OCI-LY7 (cell line): ENCODE results near the gene DHRS7C. TPM values are rescaled to one million over a fixed set of nuclear protein-coding genes. Genes with fewer than 3 reads are reported as not detected.
"Not testable (repeated sequence)": the region's sequence is repeated elsewhere in the genome, so short reads cannot be mapped to it uniquely, and the experiment has no call there.

Experiments
- BruUV-seq: library from RNA; stranded (reverse); fragments of 400-500 nt; replicated peaks from 2 replicates; lab custom pipeline; 2021; lab: Mats Ljungman, UMichigan
- CTCF ChIA-PET: fragments of 300-600 bp; sonication (Branson Sonifier 250); formaldehyde crosslinking; loops from one replicate; lab custom pipeline; 2022; ENCODE audit warnings: antibody characterized with exemption; ENCODE audit not compliant: unreplicated experiment; lab: Charles Lee
- POLR2A ChIA-PET: fragments of 300-600 bp; sonication (Branson Sonifier 250); formaldehyde crosslinking; loops from one replicate; lab custom pipeline; 2022; ENCODE audit warnings: antibody characterized with exemption; lab: Charles Lee
- DNase-seq: peaks from one replicate; pipeline ENCODE4 v3.0.0-alpha.2; 2015; ENCODE audit warnings: low spot score
- H2AFZ ChIP-seq: fragments of 200-600 bp; sonication (generic), shearing (Covaris generic); 2 replicates; pipeline ENCODE4 v1.6.1; 2014; ENCODE audit warnings: mild to moderate bottlenecking, antibody characterized with exemption, low read length, moderate library complexity
- H3K27ac ChIP-seq: fragments of 200-600 bp; sonication (generic); 2 replicates; pipeline ENCODE4 v1.5.1; 2014; ENCODE audit warnings: mixed run types, low read depth, mild to moderate bottlenecking, moderate library complexity, low read length, inconsistent platforms; ENCODE audit not compliant: poor library complexity, severe bottlenecking
- H3K36me3 ChIP-seq: fragments of 200-600 bp; sonication (generic); 2 replicates; pipeline ENCODE4 v1.6.1; 2014; ENCODE audit warnings: mild to moderate bottlenecking, antibody characterized with exemption, low read length, moderate library complexity, mixed read lengths; ENCODE audit not compliant: insufficient read depth
- H3K4me1 ChIP-seq: fragments of 200-600 bp; sonication (generic); 2 replicates; pipeline ENCODE4 v1.5.1; 2014; ENCODE audit warnings: mild to moderate bottlenecking, low read length; ENCODE audit not compliant: insufficient read depth, poor library complexity, severe bottlenecking
- H3K4me2 ChIP-seq: fragments of 200-600 bp; sonication (generic); 2 replicates; pipeline ENCODE4 v1.6.1; 2014; ENCODE audit warnings: mild to moderate bottlenecking, low read length
- H3K4me3 ChIP-seq: fragments of 200-600 bp; sonication (generic); 2 replicates; pipeline ENCODE4 v1.5.1; 2014; ENCODE audit warnings: mild to moderate bottlenecking, low read depth, low read length; ENCODE audit not compliant: poor library complexity, severe bottlenecking
- H3K79me2 ChIP-seq: fragments of 200-600 bp; sonication (generic); 2 replicates; pipeline ENCODE4 v1.6.1; 2016; ENCODE audit warnings: low read depth, mild to moderate bottlenecking, low read length, moderate library complexity, mixed read lengths; ENCODE audit not compliant: insufficient read depth
- H3K9me2 ChIP-seq: fragments of 200-600 bp; sonication (generic); 2 replicates; pipeline ENCODE4 v1.6.1; 2016; ENCODE audit warnings: mild to moderate bottlenecking, low read length, mixed read lengths; ENCODE audit not compliant: insufficient read depth
- H3K9me3 ChIP-seq: fragments of 200-600 bp; sonication (generic); 2 replicates; pipeline ENCODE4 v1.6.1; 2014; ENCODE audit warnings: mild to moderate bottlenecking, mixed run types, low read length, mixed read lengths
- H4K20me1 ChIP-seq: fragments of 200-600 bp; sonication (generic); 2 replicates; pipeline ENCODE4 v1.6.1; 2014; ENCODE audit warnings: mild to moderate bottlenecking, antibody characterized with exemption, low read length, moderate library complexity, mixed read lengths; ENCODE audit not compliant: insufficient read depth
- EZH2phosphoT487 ChIP-seq: fragments of 200-600 bp; sonication (generic); IDR thresholded peaks from 2 replicates; pipeline ENCODE4 v1.6.1; 2018; ENCODE audit warnings: low read depth, borderline replicate concordance, mild to moderate bottlenecking, mixed run types, antibody characterized with exemption, low read length, moderate library complexity, mixed read lengths
- intact Hi-C: fragments of 100-400 bp; cut with micrococcal nuclease; formaldehyde crosslinking; loops from one replicate; pipeline ENCODE4 v1.10.0; 2022; ENCODE audit not compliant: unreplicated experiment
- total RNA-seq, 2 experiments: library from RNA; depleted of rRNA in 1 of 2; stranded (reverse); fragments of >200 nt in 1 of 2; shearing (Covaris generic) in 1 of 2; gene quantifications; 2 replicates each; pipeline ENCODE4 v1.2.3, GENCODE V29; 2014 to 2022
- TF ChIP-seq, protein P1 (sequence below): fragments of 200-600 bp; sonication (generic); conservative IDR thresholded peaks from 2 replicates; pipeline ENCODE4 v1.5.1; 2014; ENCODE audit warnings: mild to moderate bottlenecking, antibody characterized with exemption, low read length, moderate library complexity, mixed read lengths

Gene DHRS7C
- total RNA-seq, 2 experiments from 2014 or later = not detected

DNA sequence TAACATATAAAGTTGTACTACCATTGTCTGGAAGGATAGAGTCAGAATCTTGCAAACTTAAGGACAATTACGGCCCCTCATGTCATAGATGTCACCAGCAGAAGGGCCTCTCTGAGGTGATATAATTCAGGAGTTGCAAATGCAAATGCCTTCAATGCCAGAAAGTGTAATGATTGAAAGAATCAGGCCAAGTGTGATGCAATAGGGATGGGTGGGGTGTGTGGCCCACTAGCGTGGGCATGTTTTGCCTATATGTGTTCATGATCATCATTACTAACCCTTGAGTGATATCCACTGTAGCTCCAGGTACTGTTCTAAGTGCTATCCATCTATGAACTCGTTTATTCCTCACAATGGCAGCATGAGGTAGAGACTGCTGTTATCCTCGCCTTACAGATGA is 1.1 kb downstream of the DHRS7C start:
- no peak overlapping the region for H3K4me3 ChIP-seq
- ChIA-PET CTCF (no interaction called here), POLR2A (no interaction called here)
- no peaks in the 10 kb centered on the region for H3K36me3 ChIP-seq
- no peaks in the 10 kb centered on the region for H3K9me2 ChIP-seq
- TF ChIP-seq, protein P1, sequence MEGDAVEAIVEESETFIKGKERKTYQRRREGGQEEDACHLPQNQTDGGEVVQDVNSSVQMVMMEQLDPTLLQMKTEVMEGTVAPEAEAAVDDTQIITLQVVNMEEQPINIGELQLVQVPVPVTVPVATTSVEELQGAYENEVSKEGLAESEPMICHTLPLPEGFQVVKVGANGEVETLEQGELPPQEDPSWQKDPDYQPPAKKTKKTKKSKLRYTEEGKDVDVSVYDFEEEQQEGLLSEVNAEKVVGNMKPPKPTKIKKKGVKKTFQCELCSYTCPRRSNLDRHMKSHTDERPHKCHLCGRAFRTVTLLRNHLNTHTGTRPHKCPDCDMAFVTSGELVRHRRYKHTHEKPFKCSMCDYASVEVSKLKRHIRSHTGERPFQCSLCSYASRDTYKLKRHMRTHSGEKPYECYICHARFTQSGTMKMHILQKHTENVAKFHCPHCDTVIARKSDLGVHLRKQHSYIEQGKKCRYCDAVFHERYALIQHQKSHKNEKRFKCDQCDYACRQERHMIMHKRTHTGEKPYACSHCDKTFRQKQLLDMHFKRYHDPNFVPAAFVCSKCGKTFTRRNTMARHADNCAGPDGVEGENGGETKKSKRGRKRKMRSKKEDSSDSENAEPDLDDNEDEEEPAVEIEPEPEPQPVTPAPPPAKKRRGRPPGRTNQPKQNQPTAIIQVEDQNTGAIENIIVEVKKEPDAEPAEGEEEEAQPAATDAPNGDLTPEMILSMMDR = no peak
- TF ChIP-seq EZH2phosphoT487 = no peak
- H3K4me2 ChIP-seq = no peak overlapping the region
- DNase-seq = no peak
- no peaks in the 10 kb centered on the region for H3K4me1 ChIP-seq
- no peaks in the 10 kb centered on the region for H3K79me2 ChIP-seq
- no peaks in the 10 kb centered on the region for H3K9me3 ChIP-seq
- H3K27ac ChIP-seq = no peak overlapping the region
- no peak overlapping the region for H2AFZ ChIP-seq
- intact Hi-C loops = no loop called here
- no peaks in the 10 kb centered on the region for H4K20me1 ChIP-seq
- no TSS peak for BruUV-seq

DNA sequence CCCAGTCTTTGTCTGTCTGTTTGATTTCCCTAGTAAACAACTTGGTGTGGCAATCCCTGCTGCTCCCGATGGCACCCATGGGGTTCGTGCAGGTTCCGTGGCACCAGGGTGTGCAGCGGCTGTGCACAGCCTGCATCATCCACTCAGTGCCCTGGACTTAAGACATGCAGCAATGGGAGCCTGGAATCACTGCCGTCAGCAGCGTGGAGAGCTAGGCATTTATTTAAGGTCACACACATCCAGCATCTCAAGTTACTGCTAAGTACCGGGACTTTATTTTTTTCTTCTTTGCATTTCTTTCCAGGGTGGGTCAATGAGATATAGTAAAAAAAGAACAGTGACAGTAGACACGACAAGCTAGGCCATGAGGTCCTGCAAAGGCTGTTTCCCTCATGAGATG is 2.8 kb downstream of the DHRS7C start:
- H3K4me1 ChIP-seq = no peaks in the 10 kb centered on the region
- ChIA-PET CTCF (no interaction called here), POLR2A (interaction anchor here (0.5 kb wide), 1 partner anchor 286 kb away, joined by 3 read pairs; no protein-coding TSS in a partner anchor)
- no peak for TF ChIP-seq EZH2phosphoT487
- TF ChIP-seq, protein P1 = no peak
- no peaks in the 10 kb centered on the region for H3K9me2 ChIP-seq
- BruUV-seq = no TSS peak
- no peaks in the 10 kb centered on the region for H4K20me1 ChIP-seq
- no peaks in the 10 kb centered on the region for H3K79me2 ChIP-seq
- H3K9me3 ChIP-seq = no peaks in the 10 kb centered on the region
- no peak overlapping the region for H3K4me2 ChIP-seq
- intact Hi-C loops = no loop called here
- no peak overlapping the region for H3K4me3 ChIP-seq
- no peaks in the 10 kb centered on the region for H3K36me3 ChIP-seq
- no peak overlapping the region for H2AFZ ChIP-seq
- no peak for DNase-seq
- no peak overlapping the region for H3K27ac ChIP-seq

DNA sequence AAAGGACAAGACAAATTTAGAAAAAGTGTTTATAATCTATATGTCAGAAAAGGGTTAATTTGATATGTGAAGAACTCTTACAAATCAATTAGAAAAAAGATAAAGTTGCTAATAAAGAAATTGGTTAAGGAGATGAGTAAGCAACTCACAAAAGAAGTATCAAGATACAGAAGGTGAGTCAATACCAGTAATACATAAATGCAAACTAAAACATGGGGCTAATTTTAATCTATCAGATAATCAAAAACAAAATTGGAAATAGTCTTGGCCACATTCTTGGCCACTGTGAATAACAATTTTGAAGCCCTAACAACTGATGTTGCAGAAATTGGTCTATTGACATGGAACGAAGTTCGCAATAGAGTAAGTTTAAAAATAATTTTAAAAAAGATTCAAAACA is 6.8 kb downstream of the DHRS7C start:
- ChIA-PET POLR2A (no interaction called here), CTCF (no interaction called here)
- Histone ChIP-seq H3K9me2 (no peaks in the 10 kb centered on the region), H3K36me3 (no peaks in the 10 kb centered on the region), H3K9me3 (no peaks in the 10 kb centered on the region), H3K4me3 (no peak overlapping the region), H3K79me2 (no peaks in the 10 kb centered on the region), H4K20me1 (no peaks in the 10 kb centered on the region), H2AFZ (no peak overlapping the region), H3K4me1 (no peaks in the 10 kb centered on the region), H3K4me2 (no peak overlapping the region), H3K27ac (no peak overlapping the region)
- TF ChIP-seq, protein P1 = no peak
- no peak for TF ChIP-seq EZH2phosphoT487
- no TSS peak for BruUV-seq
- intact Hi-C loops = no loop called here
- no peak for DNase-seq

DNA sequence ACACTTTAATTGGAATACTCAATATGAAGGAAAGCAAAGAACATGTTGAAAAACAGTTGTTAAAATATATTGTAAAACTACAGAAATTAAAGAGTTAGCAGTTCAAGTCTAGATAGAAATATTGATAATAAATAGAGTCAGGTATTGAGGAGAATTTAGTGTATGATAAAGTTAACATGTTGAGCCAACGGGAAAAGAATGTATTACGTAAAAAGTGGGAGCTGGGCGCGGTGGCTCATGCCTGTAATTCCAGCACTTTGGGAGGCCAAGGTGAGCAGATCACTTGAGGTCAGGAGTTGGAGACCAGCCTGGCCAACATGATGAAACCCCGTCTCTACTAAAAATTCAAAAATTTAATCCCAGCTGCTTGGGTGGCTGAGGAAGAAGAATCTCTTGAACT is 7.9 kb downstream of the DHRS7C start:
- intact Hi-C loops, H3K9me2 ChIP-seq, H3K4me3 ChIP-seq, H2AFZ ChIP-seq, BruUV-seq, H3K4me1 ChIP-seq, H3K79me2 ChIP-seq, DNase-seq, H3K4me2 ChIP-seq, POLR2A ChIA-PET, H3K36me3 ChIP-seq, CTCF ChIA-PET, H4K20me1 ChIP-seq, H3K9me3 ChIP-seq, H3K27ac ChIP-seq: not testable (repeated sequence)
